ENCODE measurements around the gene PDF. TPM values are rescaled to one million over a fixed set of nuclear protein-coding genes. Genes with fewer than 3 reads are reported as not detected.

Gene PDF
- total and polyA plus RNA-seq, 2 of the 13 experiments (the other 11 are each of a cell fraction or from before 2014, with no cell fraction given): 12.4 to 48.8 TPM

DNA sequence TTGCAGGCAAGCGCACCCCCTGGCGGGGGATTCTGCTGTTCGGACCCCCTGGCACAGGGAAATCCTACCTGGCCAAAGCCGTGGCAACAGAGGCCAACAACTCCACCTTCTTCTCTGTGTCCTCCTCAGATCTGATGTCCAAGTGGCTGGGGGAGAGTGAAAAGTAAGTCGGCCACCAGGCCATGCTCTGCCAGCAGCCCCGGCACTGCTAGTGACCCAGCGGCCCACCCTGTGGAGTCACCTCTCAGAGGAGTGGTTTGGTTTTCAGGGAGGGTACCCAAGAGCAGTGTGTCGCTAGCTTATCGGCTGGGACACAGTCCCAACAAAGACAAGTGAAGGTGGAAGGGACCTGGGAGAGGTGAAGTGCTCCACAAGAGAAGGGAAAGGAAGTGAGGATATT, 11.0 kb downstream of the PDF start:
- ChIA-PET POLR2A (no interaction called here), CTCF (ENCODE audit: low intra/inter-chr PET ratio, low total read pairs) (no interaction called here)
- H4K20me1 ChIP-seq (ENCODE audit: insufficient read depth, low read length): peaks cover 4% of the 10 kb centered on the region; the same call in 1 of the 2 replicates
- BruUV-seq (replicated peaks): no TSS peak
- H3K9me3 ChIP-seq (ENCODE audit: low read length): no peaks in the 10 kb centered on the region
- no peaks in the 10 kb centered on the region for H3K27me3 ChIP-seq (ENCODE audit: control insufficient read depth in 1 of 2, insufficient read depth in 2 of 2, low read length in 2 of 2)
- H3K4me3 ChIP-seq (replicated peaks in 1 of 3; ENCODE audit: insufficient read depth in 1 of 3, low read depth in 2 of 3, low read length in 3 of 3): no peak overlapping the region
- in situ Hi-C loops (cut with HindIII; ENCODE audit: extremely low pct_ligation_motif_present, low pct_unique_long_range_greater_than_20kb) (no loop called here), intact Hi-C loops (cut with micrococcal nuclease; ENCODE audit: unreplicated experiment) (no loop called here)
- H3K4me2 ChIP-seq (ENCODE audit: low read depth, low read length): no peak overlapping the region
- H2AFZ ChIP-seq (ENCODE audit: low read length): no peak overlapping the region
- peaks cover 59 to 88% of the 10 kb centered on the region in 2 experiments for H3K36me3 ChIP-seq (replicated peaks in 1 of 2; ENCODE audit: control insufficient read depth in 1 of 2, insufficient read depth in 2 of 2, low read length in 2 of 2)
- no peak for DNase-seq (ENCODE audit: low spot score)
- TF ChIP-seq SMAD1 (CRISPR knock-in tag; IDR thresholded peaks at IDR 0.05; ENCODE audit: borderline replicate concordance, low read depth): no peak
- no peak for TF ChIP-seq NONO (IDR thresholded peaks at IDR 0.05)
- TF ChIP-seq NONO (CRISPR knock-in tag; conservative IDR thresholded peaks at IDR 0.05): 0 out of 2 replicates have a peak, but pooled peaks have one; percentile 7
- over 99% methylated on average over 9 of the region's 9 CpGs for WGBS (ENCODE audit: low lambda C conversion rate)
- no peak for ATAC-seq
- H3K9ac ChIP-seq (ENCODE audit: insufficient read depth, low read depth, low read length): no peak overlapping the region
- H3K4me1 ChIP-seq (ENCODE audit: insufficient read depth, low read length): peaks cover 13% of the 10 kb centered on the region
- H3K27ac ChIP-seq (ENCODE audit: extremely low read length, insufficient read depth, low read length): no peak overlapping the region
- no peak for FAIRE-seq
- H3K79me2 ChIP-seq (ENCODE audit: insufficient read depth, low read length): peaks cover 11% of the 10 kb centered on the region

- in situ Hi-C loops (cut with HindIII; ENCODE audit: extremely low pct_ligation_motif_present, low pct_unique_long_range_greater_than_20kb): no loop called here
- peaks cover 58 to 83% of the 10 kb centered on the region in 2 experiments for H3K36me3 ChIP-seq (replicated peaks in 1 of 2; ENCODE audit: control insufficient read depth in 1 of 2, insufficient read depth in 2 of 2, low read length in 2 of 2)
- CTCF ChIA-PET (ENCODE audit: low intra/inter-chr PET ratio, low total read pairs): no interaction called here
- TF ChIP-seq CCDC6 (CRISPR knock-in tag; IDR thresholded peaks at IDR 0.05) (no peak), ZNF530 (CRISPR knock-in tag; IDR thresholded peaks at IDR 0.05; ENCODE audit: low read depth) (no peak), PRDM15 (CRISPR knock-in tag; IDR thresholded peaks at IDR 0.05) (no peak), ZNF749 (CRISPR knock-in tag; IDR thresholded peaks at IDR 0.05; ENCODE audit: borderline replicate concordance) (no peak), AGO1 (IDR thresholded peaks at IDR 0.05; ENCODE audit: low read depth, low read length, poor library complexity, severe bottlenecking) (peak; percentile 56), AGO2 (optimal IDR thresholded peaks at IDR 0.05; ENCODE audit: low read depth, low read length) (peak; percentile 85), POLR2AphosphoS5 (IDR thresholded peaks at IDR 0.05; ENCODE audit: low read depth, low read length) (0 out of 2 replicates have a peak, but pooled peaks have one; percentile 6), NR2F1 (CRISPR knock-in tag; IDR thresholded peaks at IDR 0.05) (peak in 1 of 2 experiments; percentile 23; a peak in 1 of 4 replicates), NR2F6 (IDR thresholded peaks at IDR 0.05) (peak; percentile 72; the same call in 1 of the 2 replicates), NR2F6 (CRISPR knock-in tag; IDR thresholded peaks at IDR 0.05) (peak; percentile 42; the same call in 1 of the 2 replicates), HNF4A (CRISPR knock-in tag; IDR thresholded peaks at IDR 0.05) (peak; percentile 7; the same call in 1 of the 2 replicates), NONO (IDR thresholded peaks at IDR 0.05) (no peak), NONO (CRISPR knock-in tag; conservative IDR thresholded peaks at IDR 0.05) (0 out of 2 replicates have a peak, but pooled peaks have one; percentile 23), FOXA3 (CRISPR knock-in tag; IDR thresholded peaks at IDR 0.05) (no peak), ZSCAN21 (CRISPR knock-in tag; IDR thresholded peaks at IDR 0.05; ENCODE audit: borderline replicate concordance) (0 out of 2 replicates have a peak, but pooled peaks have one; percentile 24), EZH2 (conservative IDR thresholded peaks at IDR 0.05; ENCODE audit: low read depth, low read length) (no peak)
These were observed 11.5 kb downstream of the PDF start for GRCh38 chr16:69318911-69319289.

More at GRCh38 chr16:69318911-69319289, 11.5 kb downstream of the PDF start:
- H3K4me1 ChIP-seq (ENCODE audit: insufficient read depth, low read length): peaks cover 8% of the 10 kb centered on the region; the same call in 1 of the 2 replicates
- H2AFZ ChIP-seq (ENCODE audit: low read length): no peak overlapping the region
- ATAC-seq (peak; percentile 8), DNase-seq (ENCODE audit: low spot score) (no peak), FAIRE-seq (no peak)
- BruUV-seq (replicated peaks): no TSS peak
- peaks cover 4% of the 10 kb centered on the region; the same call in 1 of the 2 replicates for H4K20me1 ChIP-seq (ENCODE audit: insufficient read depth, low read length)
- H3K79me2 ChIP-seq (ENCODE audit: insufficient read depth, low read length): peaks cover 8% of the 10 kb centered on the region
- H3K9ac ChIP-seq (ENCODE audit: insufficient read depth, low read depth, low read length): no peak overlapping the region
- no peak overlapping the region for H3K4me3 ChIP-seq (replicated peaks in 1 of 3; ENCODE audit: insufficient read depth in 1 of 3, low read depth in 2 of 3, low read length in 3 of 3)
- H3K27me3 ChIP-seq (ENCODE audit: control insufficient read depth in 1 of 2, insufficient read depth in 2 of 2, low read length in 2 of 2): no peaks in the 10 kb centered on the region
- POLR2A ChIA-PET: no interaction called here
- H3K4me2 ChIP-seq (ENCODE audit: low read depth, low read length): no peak overlapping the region
- intact Hi-C loops (cut with micrococcal nuclease; ENCODE audit: unreplicated experiment): no loop called here
- H3K27ac ChIP-seq (ENCODE audit: extremely low read length, insufficient read depth, low read length): no peak overlapping the region
- WGBS (ENCODE audit: low lambda C conversion rate): 90% methylated on average over 7 of the region's 10 CpGs
- H3K9me3 ChIP-seq (ENCODE audit: low read length): no peaks in the 10 kb centered on the region
